PFSK-1 (cell line): ENCODE data around the gene ULK4.

ENCODE experiments used
- FOXP2 ChIP-seq: optimal IDR thresholded peaks from 2 replicates; pipeline ENCODE3; 2011; ENCODE audit warnings: borderline replicate concordance, control low read depth, inconsistent platforms; ENCODE audit not compliant: insufficient read depth; ENCODE audit errors: extremely low read length, extremely low read depth
- POLR2AphosphoS5 ChIP-seq: IDR thresholded peaks from 2 replicates; pipeline ENCODE4 v1.6.1; 2012; ENCODE audit warnings: low read depth, mild to moderate bottlenecking, control low read depth, low read length, moderate library complexity
- REST ChIP-seq, 2 experiments: IDR thresholded peaks; 2 replicates each; pipeline versions ENCODE4 v1.6.1 to v1.8.0; 2011 to 2012; ENCODE audit warnings: low read depth in 2 of 2, low read length in 2 of 2, control low read depth in 1 of 2, inconsistent platforms in 1 of 2, mild to moderate bottlenecking in 1 of 2, moderate library complexity in 1 of 2; ENCODE audit not compliant: insufficient read depth in 1 of 2
- SIN3A ChIP-seq: IDR thresholded peaks from 2 replicates; pipeline ENCODE4 v1.6.1; 2012; ENCODE audit warnings: mild to moderate bottlenecking, low read length, moderate library complexity, borderline replicate concordance; ENCODE audit not compliant: insufficient read depth
- TAF1 ChIP-seq: IDR thresholded peaks from 2 replicates; pipeline ENCODE4 v1.6.1; 2012; ENCODE audit warnings: low read length, control low read depth, borderline replicate concordance; ENCODE audit not compliant: insufficient read depth

Gene ULK4

GRCh38 chr3:41746215-41746614 lies 215.7 kb downstream of the ULK4 start:
- TF ChIP-seq POLR2AphosphoS5 (no peak), FOXP2 (no peak), TAF1 (no peak), REST (IDR thresholded peaks at IDR 0.05; ENCODE audit: insufficient read depth in 1 of 2, low read depth in 2 of 2, low read length in 2 of 2) (no peak), SIN3A (no peak)

GRCh38 chr3:41742121-41742520 lies 219.8 kb downstream of the ULK4 start:
- TF ChIP-seq POLR2AphosphoS5: no peak
- no peak for TF ChIP-seq REST (IDR thresholded peaks at IDR 0.05; ENCODE audit: insufficient read depth in 1 of 2, low read depth in 2 of 2, low read length in 2 of 2)
- TF ChIP-seq SIN3A: no peak
- no peak for TF ChIP-seq FOXP2
- no peak for TF ChIP-seq TAF1

GRCh38 chr3:41740374-41740886 lies 221.5 kb downstream of the ULK4 start:
- no peak for TF ChIP-seq POLR2AphosphoS5
- TF ChIP-seq SIN3A: no peak
- TF ChIP-seq FOXP2: no peak
- TF ChIP-seq TAF1: no peak
- TF ChIP-seq REST (IDR thresholded peaks at IDR 0.05; ENCODE audit: insufficient read depth in 1 of 2, low read depth in 2 of 2, low read length in 2 of 2): no peak

- no peak for TF ChIP-seq SIN3A
- TF ChIP-seq TAF1: no peak
- no peak for TF ChIP-seq REST (IDR thresholded peaks at IDR 0.05; ENCODE audit: insufficient read depth in 1 of 2, low read depth in 2 of 2, low read length in 2 of 2)
- TF ChIP-seq FOXP2: no peak
- TF ChIP-seq POLR2AphosphoS5: no peak
Observed at GRCh38 chr3:41726891-41727290, 235.0 kb downstream of the ULK4 start.

- TF ChIP-seq FOXP2 (no peak), REST (IDR thresholded peaks at IDR 0.05; ENCODE audit: insufficient read depth in 1 of 2, low read depth in 2 of 2, low read length in 2 of 2) (no peak), SIN3A (no peak), POLR2AphosphoS5 (no peak), TAF1 (no peak)
Observed at GRCh38 chr3:41717641-41718040, 244.3 kb downstream of the ULK4 start.
